ENCODE results near the gene KDM3A.

KDM3A gene

DNA sequence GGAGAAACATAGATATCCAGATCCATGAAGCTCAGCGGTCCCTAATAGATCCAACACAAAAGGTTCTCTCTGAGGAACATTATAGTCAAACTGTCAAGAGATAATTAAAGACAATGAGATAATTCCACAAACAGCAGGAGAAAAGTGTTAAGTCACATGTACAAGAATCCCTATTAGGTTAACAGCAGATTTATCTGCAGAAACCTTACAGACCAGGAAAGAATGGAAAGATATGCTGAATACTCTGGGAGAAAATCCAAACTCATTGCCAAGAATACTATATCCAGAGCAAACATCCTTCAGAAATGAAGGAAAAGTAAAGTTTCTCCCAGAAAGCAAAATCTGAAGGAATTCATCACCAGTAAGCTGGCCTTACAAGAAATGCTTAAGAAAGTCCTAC, 10.8 kb upstream of the KDM3A start:
- DNase-seq (ENCODE audit: low read depth), result no peak

DNA sequence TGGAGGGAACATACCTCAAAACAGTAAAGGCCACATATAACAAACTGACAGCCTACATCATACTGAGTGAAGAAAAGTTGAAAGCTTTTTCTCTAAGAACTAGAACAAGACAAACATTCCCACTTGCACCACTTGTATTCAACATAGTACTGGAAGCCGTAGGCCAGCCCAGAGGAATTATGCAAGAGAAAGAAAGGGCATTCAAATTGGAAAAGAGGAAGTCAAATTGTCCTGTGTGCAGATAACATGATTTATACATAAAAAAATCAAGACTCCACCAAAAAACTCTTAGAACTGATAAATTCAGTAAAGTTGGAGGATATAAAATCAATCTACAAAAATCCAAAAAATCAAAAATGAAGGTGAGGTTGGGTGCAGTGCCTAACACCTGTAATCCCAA, 8.0 kb upstream of the KDM3A start:
- DNase-seq (ENCODE audit: low read depth), result no peak

DNA sequence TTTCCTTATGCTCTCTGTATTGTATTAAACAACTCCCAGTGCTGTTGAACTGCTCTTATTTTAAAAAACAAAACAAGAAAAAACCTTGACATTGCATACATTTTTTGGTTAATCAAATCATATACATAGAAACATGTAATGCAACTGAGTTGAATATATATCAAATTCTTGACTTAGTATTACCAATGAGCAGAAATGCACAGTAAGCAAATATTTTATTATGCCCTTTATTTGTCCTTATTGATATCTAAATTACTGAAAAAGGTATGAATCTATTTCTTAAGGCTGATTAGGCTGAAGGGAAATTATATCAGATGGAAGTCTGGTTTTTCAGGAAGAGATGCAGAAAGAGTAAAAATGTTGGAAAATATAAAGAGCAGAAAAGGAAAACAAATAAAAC, 6.9 kb upstream of the KDM3A start:
- DNase-seq (ENCODE audit: low read depth), result no peak

DNA sequence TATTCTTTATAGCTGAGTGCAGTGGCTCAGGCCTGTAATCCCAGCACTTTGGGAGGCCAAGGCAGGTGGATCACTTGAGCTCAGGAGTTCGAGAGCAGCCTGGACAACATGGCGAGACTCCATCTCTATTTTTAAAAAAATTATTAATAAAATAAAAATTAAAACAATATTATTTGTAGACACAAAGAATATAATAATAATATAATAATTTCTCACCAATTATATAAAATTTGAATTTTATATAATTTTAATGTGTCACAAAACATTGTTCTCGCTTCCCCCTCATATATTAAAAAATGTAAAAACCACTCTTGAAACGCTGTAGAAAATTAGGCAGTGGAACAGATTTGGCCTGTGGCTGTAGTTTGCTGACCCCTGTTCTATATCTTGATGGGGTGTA, 5.6 kb upstream of the KDM3A start:
- DNase-seq (ENCODE audit: low read depth), result no peak

DNA sequence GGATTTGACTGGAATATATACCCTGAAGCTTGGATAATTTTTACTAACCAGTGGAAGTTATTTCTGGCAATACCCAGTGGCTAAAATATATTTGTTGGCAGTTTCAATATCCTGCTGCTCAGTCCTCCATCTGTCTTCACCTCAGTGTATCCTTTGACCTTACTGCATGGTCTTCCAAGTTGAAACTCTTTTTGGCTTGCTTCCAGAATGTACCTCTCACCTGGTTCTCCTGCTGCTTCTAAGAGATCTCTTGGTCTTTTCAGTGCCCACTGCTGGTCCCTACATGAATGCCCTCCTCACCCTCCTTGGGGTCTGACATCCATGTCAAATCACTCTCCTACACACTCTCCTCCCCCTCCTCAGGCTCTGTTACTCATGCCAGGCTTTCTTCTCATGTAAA, 4.8 kb upstream of the KDM3A start:
- DNase-seq (ENCODE audit: low read depth), result no peak

DNA sequence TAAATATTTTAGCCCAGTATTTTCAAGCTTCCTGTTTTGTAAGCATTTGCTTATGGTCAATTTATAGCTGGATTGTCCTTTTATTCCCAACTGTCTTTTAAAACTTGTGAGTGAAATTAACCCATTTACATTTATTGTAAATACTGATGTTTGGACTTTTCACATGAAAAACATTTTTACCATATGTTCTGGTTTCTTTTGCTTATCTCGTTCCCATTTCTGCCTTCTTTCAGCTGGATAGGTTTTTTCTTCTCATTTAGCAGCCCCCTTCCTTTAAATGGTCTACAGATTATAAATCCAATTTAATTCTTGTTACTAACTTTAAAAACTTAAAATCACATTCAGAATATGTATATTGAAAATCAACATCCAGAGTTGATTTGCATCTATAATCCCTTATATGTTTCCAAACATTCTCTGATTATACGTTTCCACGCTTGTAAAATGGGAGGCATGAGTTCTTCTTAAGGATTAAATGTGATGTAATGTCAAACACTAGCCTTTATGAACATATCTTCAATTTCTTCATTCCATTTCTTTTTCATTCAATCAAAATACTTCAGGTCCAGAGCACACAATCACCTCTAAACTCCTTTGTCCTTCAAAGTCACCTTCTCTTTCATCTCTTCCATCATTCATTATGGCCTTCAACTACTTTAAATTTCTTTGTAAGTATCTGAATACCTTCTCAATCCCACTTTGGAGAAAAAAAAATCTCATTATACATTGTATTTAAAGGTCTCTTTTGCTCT, 1.1 kb upstream of the KDM3A start:
- DNase-seq (ENCODE audit: low read depth), result no peak

DNA sequence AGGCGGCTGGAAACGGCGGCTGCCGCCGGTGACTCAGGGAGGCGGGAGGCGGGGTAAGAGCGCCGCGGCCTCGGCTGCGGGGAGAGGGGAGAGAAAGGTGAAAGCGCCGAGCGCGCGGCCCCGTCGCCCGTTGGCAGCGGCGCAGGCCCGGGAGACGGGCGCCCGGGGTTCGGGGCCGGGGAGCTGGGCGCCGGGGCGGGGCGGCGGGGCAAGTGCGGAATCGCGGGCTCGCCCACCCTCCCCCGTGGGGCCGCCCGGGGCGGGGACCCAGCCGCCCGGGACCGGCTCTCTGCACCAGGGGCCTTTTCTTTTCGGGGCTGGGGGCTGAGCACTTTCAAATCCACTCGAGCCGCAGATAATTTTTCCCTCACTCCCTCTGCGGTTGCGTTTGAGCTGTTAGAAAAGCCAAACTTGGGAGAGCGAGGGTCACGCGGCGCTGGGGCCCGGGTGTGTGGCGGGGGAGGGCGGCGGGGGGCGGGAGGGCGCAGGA, 266 bp downstream of the KDM3A start:
- no peak for DNase-seq (ENCODE audit: low read depth)

DNA sequence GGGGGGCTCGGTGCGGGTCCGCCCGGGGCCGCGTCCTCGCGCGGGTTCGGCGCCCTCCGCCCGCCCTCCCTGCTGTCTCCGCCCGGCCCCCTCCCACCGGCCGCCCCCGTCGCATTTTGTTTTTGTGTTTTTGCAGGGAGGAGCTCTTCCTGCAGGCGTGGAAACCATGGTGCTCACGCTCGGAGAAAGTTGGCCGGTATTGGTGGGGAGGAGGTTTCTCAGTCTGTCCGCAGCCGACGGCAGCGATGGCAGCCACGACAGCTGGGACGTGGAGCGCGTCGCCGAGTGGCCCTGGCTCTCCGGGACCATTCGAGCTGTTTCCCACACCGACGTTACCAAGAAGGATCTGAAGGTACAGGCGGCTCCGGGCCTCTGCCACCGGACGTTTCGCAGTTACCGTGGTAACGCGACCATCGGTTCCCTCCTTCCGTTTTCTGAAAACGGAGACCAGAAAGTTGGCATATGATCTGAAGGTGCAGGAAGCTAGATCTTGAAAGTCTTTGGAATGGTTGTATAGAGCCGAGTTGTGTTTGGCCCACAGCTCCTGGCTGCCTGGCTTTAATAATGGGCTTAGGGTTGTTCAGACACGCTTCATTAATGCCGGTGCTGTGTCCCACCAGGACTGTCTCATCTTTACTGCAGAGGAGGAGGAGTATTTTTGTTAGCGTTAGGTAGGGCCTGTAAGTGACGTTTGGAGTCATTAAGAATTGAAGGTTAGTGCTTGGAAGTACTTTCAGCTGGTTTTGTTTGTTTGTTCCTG, 891 bp downstream of the KDM3A start:
- peak; percentile 68 for DNase-seq (ENCODE audit: low read depth)

DNA sequence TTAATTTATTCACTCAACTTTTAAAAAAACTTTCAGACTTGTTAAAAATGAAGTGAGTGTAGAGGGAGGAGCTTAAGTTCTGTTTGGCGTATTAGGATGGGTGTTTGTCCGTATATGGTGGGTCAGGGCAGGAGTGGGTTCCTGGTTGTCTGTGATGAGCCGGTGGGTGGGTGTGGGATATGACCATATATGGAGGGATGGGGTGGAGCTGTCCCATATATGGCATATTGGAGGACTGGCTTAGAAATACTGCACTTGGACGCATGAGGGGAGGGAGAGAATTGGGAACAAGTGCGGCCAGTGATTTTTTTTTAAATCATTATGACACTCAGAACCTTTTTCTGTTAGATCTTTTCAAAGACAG, 1.5 kb downstream of the KDM3A start:
- peak; percentile 73 for DNase-seq (ENCODE audit: low read depth)

DNA sequence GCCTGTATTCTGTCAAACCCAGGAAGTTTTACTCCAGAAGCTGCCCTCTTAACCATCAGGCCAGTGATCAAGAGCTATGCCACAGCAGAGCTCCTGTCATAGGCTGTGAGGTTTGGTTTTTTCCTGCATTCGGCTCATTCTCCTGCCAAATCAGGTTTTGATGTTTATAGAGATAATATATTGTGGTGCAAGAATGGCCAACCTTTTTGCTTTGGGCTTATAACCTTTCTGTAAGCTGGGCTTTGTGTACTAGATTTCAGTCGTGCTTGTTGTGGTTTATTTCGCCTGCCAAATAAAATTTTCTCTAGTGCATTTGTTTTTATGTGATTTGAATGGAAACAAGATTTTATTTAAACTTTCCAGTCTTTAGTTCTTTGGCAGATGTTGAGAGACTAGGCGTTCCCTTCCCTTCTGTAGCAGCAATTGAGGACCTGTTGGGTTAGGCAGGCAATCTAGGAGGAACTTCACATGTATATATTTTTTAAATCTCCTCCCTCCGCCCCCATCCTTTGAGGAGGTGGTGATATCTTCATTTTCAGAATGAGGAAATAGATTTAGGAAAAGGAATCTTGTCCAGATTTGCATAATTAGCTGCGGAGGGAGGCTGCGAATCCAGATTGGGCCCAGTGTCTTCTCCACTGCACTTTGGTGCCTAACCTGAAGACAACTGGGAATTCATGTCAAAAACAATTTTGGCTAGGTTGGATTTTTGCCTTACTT, 2.6 kb downstream of the KDM3A start:
- no peak for DNase-seq (ENCODE audit: low read depth)

DNA sequence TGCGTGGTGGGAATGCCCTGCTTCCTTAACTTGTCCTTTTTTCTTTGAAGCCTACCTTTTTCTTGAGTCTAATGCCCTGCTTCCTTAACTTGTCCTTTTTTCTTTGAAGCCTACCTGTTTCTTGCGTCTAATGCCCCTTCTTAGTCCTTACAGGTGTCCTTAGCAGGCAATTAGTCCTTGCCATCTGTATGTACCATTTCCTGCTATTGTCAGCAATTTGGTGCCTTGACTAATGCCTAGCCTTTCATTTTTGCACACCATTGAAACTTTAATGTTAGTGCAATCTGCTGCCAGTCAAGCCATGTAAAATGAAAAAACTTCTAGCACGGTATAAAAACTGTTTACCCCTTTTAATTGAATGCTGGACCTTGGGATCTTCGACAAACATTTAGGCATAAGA, 4.3 kb downstream of the KDM3A start:
- no peak for DNase-seq (ENCODE audit: low read depth)

DNA sequence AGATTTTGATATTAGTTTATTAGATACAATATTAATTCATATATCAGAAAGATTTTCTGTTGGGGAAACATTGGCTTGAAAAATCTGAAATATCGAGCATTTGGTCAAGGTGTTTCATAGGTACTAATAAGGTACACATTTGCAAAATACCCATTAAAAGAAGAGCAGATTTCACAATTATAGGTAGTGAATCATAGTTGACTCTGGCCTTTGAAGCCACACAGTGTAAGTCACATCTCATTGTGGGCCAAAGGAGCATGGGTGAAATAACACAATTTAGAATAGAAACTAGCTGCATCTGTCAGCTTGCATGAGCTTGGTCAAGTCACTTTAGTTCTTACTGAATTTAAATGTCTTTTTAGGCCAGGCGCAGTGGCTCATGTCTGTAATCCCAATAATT, 4.9 kb downstream of the KDM3A start:
- DNase-seq (ENCODE audit: low read depth), result no peak

DNA sequence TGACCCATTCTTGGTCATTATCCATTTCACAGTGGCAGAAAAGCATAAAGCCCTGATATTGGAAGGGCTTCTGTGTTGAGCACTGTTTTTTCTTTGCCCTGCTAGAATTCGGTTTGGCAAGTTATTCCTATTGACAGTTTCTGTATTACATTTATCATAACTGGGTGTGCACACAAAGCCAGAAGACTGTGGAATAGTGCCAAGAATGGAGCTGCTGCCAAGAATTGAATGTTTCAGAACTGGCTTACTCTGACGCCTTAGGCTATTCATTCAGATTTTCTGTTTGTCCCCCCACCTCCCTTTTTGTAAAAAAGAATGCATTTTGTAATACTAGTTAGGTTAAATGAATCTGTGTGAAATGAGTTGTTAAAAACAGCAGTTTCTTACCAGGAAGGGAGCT, 12.7 kb downstream of the KDM3A start:
- DNase-seq (ENCODE audit: low read depth), result no peak

DNA sequence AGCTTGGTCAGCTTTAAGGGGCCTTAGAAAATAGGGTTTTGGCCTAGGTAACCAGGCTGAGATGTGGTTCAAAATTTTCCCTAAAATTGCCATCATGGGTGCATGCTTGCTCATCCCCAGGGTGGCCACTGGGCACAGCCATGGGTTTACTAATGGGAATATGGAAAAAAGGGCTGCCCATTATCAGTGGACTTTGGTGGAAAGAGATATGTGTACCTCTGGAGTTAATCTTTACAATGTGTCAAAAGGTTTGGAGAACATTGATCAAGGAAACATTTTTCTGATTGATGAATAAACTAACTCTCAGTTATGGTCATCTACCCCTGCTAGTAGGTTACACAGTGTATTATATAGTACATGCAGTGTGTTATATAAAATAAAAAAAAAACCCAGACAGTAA, 13.1 kb downstream of the KDM3A start:
- DNase-seq (ENCODE audit: low read depth), result no peak

DNA sequence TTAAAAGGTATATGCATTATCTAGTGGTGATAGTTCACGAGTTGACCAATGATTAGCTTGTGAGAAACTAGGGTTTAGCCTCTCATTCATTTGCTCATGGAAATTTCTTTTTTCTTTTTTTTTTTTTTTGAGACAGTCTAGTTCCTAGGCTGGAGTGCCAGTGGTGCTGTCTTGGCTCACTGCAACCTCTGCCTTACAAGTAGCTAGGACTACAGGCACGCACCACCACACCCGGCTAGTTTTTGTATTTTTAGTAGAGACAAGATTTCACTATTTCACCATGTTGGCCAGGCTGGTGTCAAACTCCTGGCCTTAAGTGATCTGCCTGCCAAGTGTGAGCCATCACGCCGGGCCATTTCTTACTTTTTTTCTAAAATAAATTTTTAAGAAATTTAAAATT, 14.0 kb downstream of the KDM3A start:
- DNase-seq (ENCODE audit: low read depth), result no peak

DNA sequence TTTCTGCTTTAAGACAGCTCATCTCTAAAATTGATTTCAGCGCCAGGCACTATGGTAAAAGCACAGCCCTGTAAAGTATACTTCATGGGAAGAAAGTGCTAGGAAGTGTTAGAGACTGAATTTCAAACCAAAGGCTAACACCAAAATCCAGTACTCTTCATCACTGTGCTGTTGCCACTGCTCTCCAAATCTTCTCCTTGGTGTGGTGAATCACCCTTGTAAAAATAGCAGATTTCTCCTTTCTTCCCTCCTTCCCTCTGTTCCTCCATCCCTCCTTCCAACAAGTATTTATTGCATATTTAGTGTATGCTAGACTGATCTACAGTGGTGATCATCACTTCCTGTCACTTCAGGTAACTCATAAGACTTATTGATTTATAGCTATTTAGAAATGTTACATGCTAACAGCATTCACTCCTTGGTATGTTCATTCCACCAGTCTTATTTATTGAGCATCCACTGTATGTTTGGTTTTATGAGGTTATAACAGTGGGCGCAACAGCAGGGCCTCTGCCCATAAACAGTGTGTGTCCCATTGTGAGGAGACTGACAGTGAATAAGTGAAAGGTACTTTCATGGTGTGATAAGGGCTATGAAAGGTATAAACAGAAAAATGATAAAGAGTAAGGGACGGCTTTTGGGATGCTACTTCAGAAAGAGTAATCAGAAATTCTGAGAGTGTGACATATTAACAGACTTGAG, 20.0 kb downstream of the KDM3A start:
- DNase-seq (ENCODE audit: low read depth), result no peak

DNA sequence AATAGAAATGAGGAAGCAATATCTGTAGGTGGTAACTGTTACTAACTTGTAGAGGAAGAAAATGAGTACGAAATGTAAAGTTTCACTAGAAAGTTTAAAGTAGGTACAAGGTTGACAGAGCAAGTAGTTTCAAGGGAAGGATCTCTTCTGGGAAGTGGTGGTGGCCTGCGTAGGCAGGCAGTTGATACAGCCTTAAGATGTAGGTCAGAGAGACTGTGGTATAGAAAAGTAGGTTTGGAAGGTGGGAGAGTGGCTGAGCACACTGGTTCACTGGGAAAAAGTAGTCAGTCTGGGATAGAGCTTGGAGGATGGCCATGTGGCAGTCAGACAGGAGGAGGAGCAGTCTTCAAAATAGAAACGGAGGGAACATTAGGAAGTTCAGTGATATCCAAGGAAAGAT, 23.5 kb downstream of the KDM3A start:
- DNase-seq (ENCODE audit: low read depth), result no peak

DNA sequence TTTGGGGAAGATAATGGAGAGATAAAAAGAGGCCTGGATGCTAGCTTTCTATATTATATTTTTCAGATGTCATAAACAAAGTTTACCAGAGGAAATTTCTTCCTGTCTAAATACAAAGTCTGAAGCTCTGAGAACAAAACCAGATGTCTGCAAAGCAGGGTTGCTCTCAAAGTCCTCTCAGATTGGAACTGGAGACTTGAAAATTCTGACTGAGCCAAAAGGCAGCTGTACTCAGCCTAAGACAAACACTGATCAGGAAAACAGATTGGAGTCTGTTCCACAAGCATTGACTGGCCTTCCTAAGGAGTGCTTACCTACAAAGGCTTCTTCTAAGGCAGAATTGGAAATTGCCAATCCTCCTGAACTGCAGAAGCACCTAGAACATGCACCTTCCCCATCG, 25.1 kb downstream of the KDM3A start:
- DNase-seq (ENCODE audit: low read depth), result no peak

DNA sequence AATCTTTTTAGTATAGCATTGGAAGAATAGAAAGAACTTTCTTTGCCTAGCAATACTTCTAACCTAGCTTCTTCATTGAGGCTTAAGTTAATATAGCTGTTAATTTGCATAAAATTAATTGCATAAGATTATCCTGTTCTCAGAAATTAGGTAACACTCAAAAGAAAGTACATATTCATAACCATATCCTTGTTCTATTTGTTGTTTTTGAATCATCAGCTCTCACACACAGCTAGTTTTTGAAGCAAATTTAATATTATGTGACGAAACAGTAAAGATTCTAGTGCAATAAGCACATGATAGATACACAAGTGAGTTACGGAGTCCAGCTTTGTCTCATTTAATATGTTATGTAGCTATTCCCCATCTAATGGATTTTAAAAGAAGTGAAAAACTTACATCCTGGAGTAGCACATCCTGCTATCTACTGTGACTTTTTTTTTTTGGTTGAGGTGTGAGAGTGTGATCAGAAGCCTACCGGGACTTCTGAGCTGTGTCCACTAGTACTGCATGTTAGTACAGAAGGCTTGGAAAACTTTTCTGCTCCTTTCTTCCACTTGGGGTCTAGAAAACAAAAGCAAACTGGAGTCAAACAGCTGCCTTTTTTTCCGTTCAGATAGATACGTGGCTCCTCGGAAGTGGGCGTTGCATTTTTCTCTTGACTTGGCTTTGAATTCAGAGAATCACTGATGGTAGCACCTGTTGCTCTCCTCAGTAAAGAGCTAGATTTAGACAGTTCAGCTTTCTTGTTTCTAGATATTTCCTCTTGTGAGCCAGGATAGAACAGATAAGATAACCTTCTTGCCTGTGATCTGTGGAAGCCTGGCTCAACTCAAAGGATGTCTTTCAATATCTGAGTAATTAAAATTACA, 27.2 kb downstream of the KDM3A start:
- DNase-seq (ENCODE audit: low read depth), result peak; percentile 1

DNA sequence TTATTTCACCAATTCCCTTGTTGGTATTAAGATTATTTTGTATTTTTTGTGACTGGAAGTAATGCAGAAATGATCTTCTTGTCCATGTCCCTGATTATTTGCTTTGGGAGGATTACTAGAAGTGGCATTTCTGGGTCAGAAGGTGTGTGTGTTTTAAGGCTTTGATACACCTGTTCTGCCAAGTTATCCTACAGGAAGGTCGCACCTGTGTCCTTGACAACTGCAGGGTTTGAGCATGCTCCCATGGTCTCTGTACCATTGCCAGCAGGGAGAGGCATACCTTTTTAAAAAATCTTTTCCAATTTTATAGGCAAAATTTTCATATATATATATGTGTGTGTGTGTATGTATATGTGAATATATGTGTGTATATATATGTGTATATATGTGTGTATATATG, 29.7 kb downstream of the KDM3A start:
- no peak for DNase-seq (ENCODE audit: low read depth)

DNA sequence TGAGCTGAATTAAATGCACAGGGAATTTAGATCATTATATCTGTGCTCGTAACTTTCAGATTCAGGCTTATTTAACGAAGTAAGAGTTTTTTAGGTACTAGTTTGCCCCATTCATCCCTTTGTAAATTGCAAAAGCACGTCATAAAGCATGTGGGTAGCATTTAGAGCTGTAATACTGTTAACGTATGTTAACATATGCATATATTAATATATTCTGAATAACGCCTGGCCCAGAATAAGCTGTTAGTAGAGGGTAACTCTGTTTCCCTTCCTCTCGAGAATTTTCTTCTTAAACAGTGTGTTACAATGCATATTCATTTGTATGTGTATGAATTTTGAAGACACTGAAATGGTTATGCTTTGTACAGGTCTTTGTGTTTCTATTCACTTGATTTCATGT, 30.5 kb downstream of the KDM3A start:
- no peak for DNase-seq (ENCODE audit: low read depth)
